CD1c-positive myeloid dendritic cell (primary cell): ENCODE data around the gene OTUD3.
"Not testable (repeated sequence)": the region's sequence is repeated elsewhere in the genome, so short reads cannot be mapped to it uniquely, and the experiment has no call there.

ENCODE experiments used
- DNase-seq: peaks from one replicate; pipeline ENCODE4 v3.0.0-alpha.2; 2016; ENCODE audit errors: extremely low spot score

Gene OTUD3

GRCh38 chr1:19869453-19869852 lies 12.7 kb upstream of the OTUD3 start:
- not testable (repeated sequence) for DNase-seq

- no peak for DNase-seq
Observed at GRCh38 chr1:19869929-19870328, 12.3 kb upstream of the OTUD3 start.

- DNase-seq = no peak
Observed at GRCh38 chr1:19872190-19872589, 10.0 kb upstream of the OTUD3 start.

- DNase-seq = peak; percentile 20
Observed at GRCh38 chr1:19877181-19877750, 4.9 kb upstream of the OTUD3 start.

GRCh38 chr1:19877821-19878636 lies 4.2 kb upstream of the OTUD3 start:
- DNase-seq = no peak

GRCh38 chr1:19878637-19878985 lies 3.6 kb upstream of the OTUD3 start:
- DNase-seq = no peak

GRCh38 chr1:19879227-19879626 lies 3.0 kb upstream of the OTUD3 start:
- no peak for DNase-seq

- no peak for DNase-seq
Observed at GRCh38 chr1:19879661-19880060, 2.5 kb upstream of the OTUD3 start.

GRCh38 chr1:19880841-19881240 lies 1.4 kb upstream of the OTUD3 start:
- not testable (repeated sequence) for DNase-seq

- DNase-seq = no peak
Observed at GRCh38 chr1:19884312-19884711, 2.1 kb downstream of the OTUD3 start.

- no peak for DNase-seq
Observed at GRCh38 chr1:19885821-19886220, 3.6 kb downstream of the OTUD3 start.

- no peak for DNase-seq
Observed at GRCh38 chr1:19888112-19888511, 5.9 kb downstream of the OTUD3 start.

GRCh38 chr1:19889656-19890055 lies 7.5 kb downstream of the OTUD3 start:
- no peak for DNase-seq

- no peak for DNase-seq
Observed at GRCh38 chr1:19892129-19892528, 9.9 kb downstream of the OTUD3 start.

- DNase-seq = no peak
Observed at GRCh38 chr1:19892628-19893168, 10.5 kb downstream of the OTUD3 start.

GRCh38 chr1:19893687-19894086 lies 11.5 kb downstream of the OTUD3 start:
- no peak for DNase-seq

- no peak for DNase-seq
Observed at GRCh38 chr1:19894218-19894617, 12.0 kb downstream of the OTUD3 start.

GRCh38 chr1:19901653-19902052 lies 19.5 kb downstream of the OTUD3 start:
- DNase-seq = no peak

- DNase-seq = no peak
Observed at GRCh38 chr1:19903621-19904020, 21.4 kb downstream of the OTUD3 start.

- no peak for DNase-seq
Observed at GRCh38 chr1:19907456-19907855, 25.3 kb downstream of the OTUD3 start.

GRCh38 chr1:19909392-19909791 lies 27.2 kb downstream of the OTUD3 start:
- no peak for DNase-seq

- DNase-seq = no peak
Observed at GRCh38 chr1:19909971-19910370, 27.8 kb downstream of the OTUD3 start.

- no peak for DNase-seq
Observed at GRCh38 chr1:19910650-19911049, 28.5 kb downstream of the OTUD3 start.
